HG02759 (cell line): ENCODE results near the gene PHETA1.

ENCODE experiments used
- ATAC-seq: cut with Tn5 transposase; IDR thresholded peaks from one replicate; pipeline ENCODE4 v1.9.1; 2021; ENCODE audit warnings: mild to moderate bottlenecking, moderate library complexity; ENCODE audit not compliant: unreplicated experiment

Gene PHETA1

GRCh38 chr12:111327474-111327873 is 41.4 kb downstream of the PHETA1 start:
- no peak for ATAC-seq

GRCh38 chr12:111322336-111323250 is 46.3 kb downstream of the PHETA1 start:
- no peak for ATAC-seq

- ATAC-seq, result no peak
Observed at GRCh38 chr12:111321317-111321716, 47.6 kb downstream of the PHETA1 start.

- no peak for ATAC-seq
Observed at GRCh38 chr12:111320258-111321050, 48.4 kb downstream of the PHETA1 start.

GRCh38 chr12:111319600-111320257 is 49.2 kb downstream of the PHETA1 start:
- no peak for ATAC-seq

- no peak for ATAC-seq
Observed at GRCh38 chr12:111318450-111318849, 50.4 kb downstream of the PHETA1 start.

- no peak for ATAC-seq
Observed at GRCh38 chr12:111316671-111317070, 52.2 kb downstream of the PHETA1 start.

GRCh38 chr12:111314953-111315539 is 53.8 kb downstream of the PHETA1 start:
- no peak for ATAC-seq

- no peak for ATAC-seq
Observed at GRCh38 chr12:111313833-111314259, 55.0 kb downstream of the PHETA1 start.

GRCh38 chr12:111312708-111313107 is 56.2 kb downstream of the PHETA1 start:
- no peak for ATAC-seq

GRCh38 chr12:111312016-111312415 is 56.9 kb downstream of the PHETA1 start:
- ATAC-seq, result no peak

- ATAC-seq, result no peak
Observed at GRCh38 chr12:111311011-111311410, 57.9 kb downstream of the PHETA1 start.
